OCI-LY3 (cell line): Measurements from ENCODE around the gene APOA1.

Experiments
- CTCF ChIP-seq: fragments of 200-600, 300-600 bp; sonication (generic); IDR thresholded peaks from 2 replicates; pipeline ENCODE4 v1.5.1; 2014; ENCODE audit warnings: antibody characterized with exemption, low read length, low read depth
- EZH2phosphoT487 ChIP-seq: fragments of 200-600 bp; shearing (Covaris generic); IDR thresholded peaks from 2 replicates; pipeline ENCODE4 v1.6.1; 2018; ENCODE audit warnings: antibody characterized with exemption, mixed run types, low read depth

GRCh38 chr11:116862185-116862584, 24.8 kb upstream of the APOA1 start:
- TF ChIP-seq CTCF (no peak), EZH2phosphoT487 (no peak)
